ENCODE measurements around the gene PCDH9.

- no peak for TF ChIP-seq CTCF (IDR thresholded peaks at IDR 0.05)
- no peak for TF ChIP-seq POLR2A (IDR thresholded peaks at IDR 0.05)
- TF ChIP-seq EP300 (IDR thresholded peaks at IDR 0.05) = no peak
- no peak for TF ChIP-seq POLR2AphosphoS5 (IDR thresholded peaks at IDR 0.05)
These were observed 143.9 kb downstream of the PCDH9 start for GRCh38 chr13:67086260-67086659.
